Neuronal stem cell (in vitro differentiated cells): ENCODE measurements around the gene BRPF1.

Experiments
- DNase-seq: peaks from one replicate; pipeline ENCODE4 v3.0.0-alpha.2; 2013; ENCODE audit warnings: low spot score
- H2AFZ ChIP-seq: one replicate; pipeline ENCODE4 v1.6.1; 2013; ENCODE audit warnings: mild to moderate bottlenecking, low read length, inconsistent platforms
- H2AK5ac ChIP-seq: 2 replicates; pipeline ENCODE4 v1.6.1; 2013; ENCODE audit warnings: low read depth, mild to moderate bottlenecking, inconsistent platforms, low read length, moderate library complexity, mixed read lengths
- H2BK120ac ChIP-seq: 2 replicates; pipeline ENCODE4 v1.6.1; 2013; ENCODE audit warnings: low read depth, mild to moderate bottlenecking, inconsistent platforms, low read length, moderate library complexity, mixed read lengths
- H2BK12ac ChIP-seq: one replicate; pipeline ENCODE4 v1.6.1; 2013; ENCODE audit warnings: low read length, inconsistent platforms
- H2BK15ac ChIP-seq: 2 replicates; pipeline ENCODE4 v1.6.1; 2013; ENCODE audit warnings: mild to moderate bottlenecking, low read length, inconsistent platforms, mixed read lengths
- H2BK5ac ChIP-seq: one replicate; pipeline ENCODE4 v1.6.1; 2013; ENCODE audit warnings: inconsistent platforms, mild to moderate bottlenecking, low read length, moderate library complexity
- H3K14ac ChIP-seq: one replicate; pipeline ENCODE4 v1.6.1; 2013; ENCODE audit warnings: low read length, inconsistent platforms
- H3K18ac ChIP-seq: 2 replicates; pipeline ENCODE4 v1.6.1; 2013; ENCODE audit warnings: low read length, inconsistent platforms
- H3K23ac ChIP-seq: 2 replicates; pipeline ENCODE4 v1.6.1; 2013; ENCODE audit warnings: low read depth, mild to moderate bottlenecking, mixed read lengths, low read length, inconsistent platforms; ENCODE audit not compliant: poor library complexity
- H3K27ac ChIP-seq: replicated peaks from 3 replicates; pipeline ENCODE4 v1.5.1; 2013; ENCODE audit warnings: low read length, inconsistent platforms
- H3K27me3 ChIP-seq, 3 experiments: 2 replicates each; pipeline ENCODE4 v1.6.1; 2013; ENCODE audit warnings: low read length in 3 of 3, mild to moderate bottlenecking in 2 of 3, inconsistent platforms in 1 of 3, low read depth in 1 of 3, mixed read lengths in 1 of 3, moderate library complexity in 1 of 3; ENCODE audit not compliant: control insufficient read depth in 3 of 3, insufficient read depth in 3 of 3
- H3K36me3 ChIP-seq, 2 donors: replicated peaks in 1 of 2; 2 replicates each; pipeline ENCODE4 v1.6.1; 2013; ENCODE audit warnings: low read length in 2 of 2; ENCODE audit not compliant: control insufficient read depth in 2 of 2, insufficient read depth in 2 of 2
- H3K4ac ChIP-seq: 2 replicates; pipeline ENCODE4 v1.6.1; 2013; ENCODE audit warnings: inconsistent platforms, mild to moderate bottlenecking, low read length, moderate library complexity
- H3K4me1 ChIP-seq, 2 donors: 1 replicate in 1 of 2; 2 replicates in 1 of 2; pipeline ENCODE4 v1.6.1; 2013; ENCODE audit warnings: low read length in 2 of 2, low read depth in 1 of 2; ENCODE audit not compliant: control insufficient read depth in 2 of 2, insufficient read depth in 1 of 2
- H3K4me2 ChIP-seq: one replicate; pipeline ENCODE4 v1.6.1; 2013; ENCODE audit warnings: mild to moderate bottlenecking, low read length, inconsistent platforms; ENCODE audit not compliant: insufficient read depth, poor library complexity, severe bottlenecking
- H3K4me3 ChIP-seq, 2 donors: 2 replicates each; pipeline ENCODE4 v1.5.1; 2013; ENCODE audit warnings: low read length in 2 of 2, mild to moderate bottlenecking in 2 of 2, inconsistent platforms in 1 of 2, moderate library complexity in 1 of 2
- H3K79me1 ChIP-seq: one replicate; pipeline ENCODE4 v1.6.1; 2013; ENCODE audit warnings: low read depth, mild to moderate bottlenecking, inconsistent platforms, low read length, moderate library complexity
- H3K9ac ChIP-seq: one replicate; pipeline ENCODE4 v1.6.1; 2013; ENCODE audit warnings: mild to moderate bottlenecking, low read depth, low read length, inconsistent platforms; ENCODE audit not compliant: poor library complexity
- H3K9me3 ChIP-seq, 2 donors: replicated peaks in 1 of 2; 2 replicates each; pipeline versions ENCODE3 to v1.6.1; 2013; ENCODE audit warnings: low read length in 2 of 2, mild to moderate bottlenecking in 2 of 2, inconsistent platforms in 1 of 2, low read depth in 1 of 2, mixed read lengths in 1 of 2, moderate library complexity in 1 of 2; ENCODE audit not compliant: control insufficient read depth in 2 of 2, insufficient read depth in 1 of 2
- H4K8ac ChIP-seq: one replicate; pipeline ENCODE4 v1.6.1; 2013; ENCODE audit warnings: low read depth, mild to moderate bottlenecking, inconsistent platforms, low read length, moderate library complexity
- H4K91ac ChIP-seq: one replicate; pipeline ENCODE4 v1.6.1; 2013; ENCODE audit warnings: low read length, low read depth, mild to moderate bottlenecking, inconsistent platforms; ENCODE audit not compliant: poor library complexity
- WGBS, 2 donors: extraction: QIAGEN DNeasy Blood & Tissue Kit; methylation state at CpG; one replicate each; pipeline ENCODE4 v1.1.7; 2013; ENCODE audit warnings: missing lambda C conversion rate in 2 of 2, mixed read lengths in 1 of 2; ENCODE audit not compliant: insufficient read length in 2 of 2, insufficient replicate concordance in 1 of 2; ENCODE audit errors: extremely low coverage in 2 of 2; 5-methylcytosine and 5-hydroxymethylcytosine counted together

The BRPF1 gene

DNA sequence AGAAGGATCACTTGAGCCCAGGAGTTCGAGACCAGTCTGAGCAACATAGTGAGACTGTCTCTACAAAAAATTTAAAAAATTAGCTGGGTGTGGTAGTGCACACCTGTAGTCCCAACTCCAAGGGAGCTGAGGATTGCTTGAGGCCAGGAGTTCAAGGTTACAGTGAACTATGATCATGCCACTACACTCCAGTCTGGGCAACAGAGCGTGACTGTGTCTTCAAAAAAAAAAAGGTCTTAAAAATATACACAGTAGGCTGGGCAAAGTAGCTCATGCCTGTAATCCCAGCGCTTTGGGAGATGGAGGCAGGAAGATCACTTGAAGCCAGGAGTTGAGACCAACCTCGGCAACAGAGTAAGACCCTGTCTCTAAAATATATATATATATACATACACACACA lies 49.4 kb downstream of the BRPF1 start:
- no peak overlapping the region for H2AFZ ChIP-seq
- H2BK120ac ChIP-seq, result no peak overlapping the region
- H3K18ac ChIP-seq, result no peak overlapping the region
- no peak overlapping the region for H4K8ac ChIP-seq
- H2BK12ac ChIP-seq, result no peak overlapping the region
- no peaks in the 10 kb centered on the region for H3K4me1 ChIP-seq
- no peak overlapping the region for H3K4me2 ChIP-seq
- no peak overlapping the region for H3K4me3 ChIP-seq
- H2BK15ac ChIP-seq, result no peak overlapping the region
- H2BK5ac ChIP-seq, result no peak overlapping the region
- peaks cover 3% of the 10 kb centered on the region for H3K79me1 ChIP-seq
- H3K27me3 ChIP-seq, result no peaks in the 10 kb centered on the region
- H3K4ac ChIP-seq, result no peak overlapping the region
- H3K23ac ChIP-seq, result no peak overlapping the region
- no peak overlapping the region for H3K9ac ChIP-seq
- WGBS, 2 donors, result no CpG with 5 or more reads among the region's 4 CpGs
- H3K14ac ChIP-seq, result no peak overlapping the region
- no peaks in the 10 kb centered on the region for H3K9me3 ChIP-seq
- H2AK5ac ChIP-seq, result no peak overlapping the region
- H3K36me3 ChIP-seq, result peaks cover 25 to 69% of the 10 kb centered on the region in 2 donors
- no peak for DNase-seq
- no peak overlapping the region for H4K91ac ChIP-seq
- no peak overlapping the region for H3K27ac ChIP-seq

DNA sequence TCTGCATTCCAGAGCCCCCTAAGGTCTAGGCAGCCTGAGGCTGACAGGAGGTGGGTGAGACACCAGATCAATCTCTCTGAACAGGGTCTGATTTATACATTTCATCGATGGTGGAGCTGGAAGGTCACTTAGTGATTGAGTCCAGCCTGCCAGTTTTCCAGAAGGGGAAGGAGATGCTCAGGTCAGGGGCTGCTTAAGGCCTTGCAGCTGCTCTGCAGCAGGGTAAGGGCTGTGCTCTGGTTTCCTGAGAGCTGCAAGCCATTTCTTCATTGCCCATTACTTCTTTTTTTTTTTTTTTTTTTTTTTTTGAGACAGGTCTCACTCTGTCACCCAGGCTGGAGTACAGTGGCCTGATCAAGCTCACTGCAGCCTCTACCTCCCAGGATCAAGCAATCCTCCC lies 50.0 kb downstream of the BRPF1 start:
- no peak overlapping the region for H2BK120ac ChIP-seq
- no peak overlapping the region for H3K27ac ChIP-seq
- H2AK5ac ChIP-seq, result no peak overlapping the region
- H3K9ac ChIP-seq, result no peak overlapping the region
- no peak overlapping the region for H3K23ac ChIP-seq
- H2BK5ac ChIP-seq, result no peak overlapping the region
- H3K4ac ChIP-seq, result no peak overlapping the region
- no CpG with 5 or more reads among the region's 1 CpG for WGBS, 2 donors
- no peak overlapping the region for H2BK15ac ChIP-seq
- no peak overlapping the region for H4K8ac ChIP-seq
- H3K79me1 ChIP-seq, result peaks cover 3% of the 10 kb centered on the region
- H3K4me3 ChIP-seq, result no peak overlapping the region
- H4K91ac ChIP-seq, result no peak overlapping the region
- no peak overlapping the region for H2BK12ac ChIP-seq
- H3K14ac ChIP-seq, result no peak overlapping the region
- H3K4me1 ChIP-seq, result no peaks in the 10 kb centered on the region
- no peak for DNase-seq
- no peaks in the 10 kb centered on the region for H3K27me3 ChIP-seq
- H3K4me2 ChIP-seq, result no peak overlapping the region
- no peak overlapping the region for H3K18ac ChIP-seq
- H3K9me3 ChIP-seq, result no peaks in the 10 kb centered on the region
- peaks cover 30 to 74% of the 10 kb centered on the region in 2 donors for H3K36me3 ChIP-seq
- no peak overlapping the region for H2AFZ ChIP-seq

DNA sequence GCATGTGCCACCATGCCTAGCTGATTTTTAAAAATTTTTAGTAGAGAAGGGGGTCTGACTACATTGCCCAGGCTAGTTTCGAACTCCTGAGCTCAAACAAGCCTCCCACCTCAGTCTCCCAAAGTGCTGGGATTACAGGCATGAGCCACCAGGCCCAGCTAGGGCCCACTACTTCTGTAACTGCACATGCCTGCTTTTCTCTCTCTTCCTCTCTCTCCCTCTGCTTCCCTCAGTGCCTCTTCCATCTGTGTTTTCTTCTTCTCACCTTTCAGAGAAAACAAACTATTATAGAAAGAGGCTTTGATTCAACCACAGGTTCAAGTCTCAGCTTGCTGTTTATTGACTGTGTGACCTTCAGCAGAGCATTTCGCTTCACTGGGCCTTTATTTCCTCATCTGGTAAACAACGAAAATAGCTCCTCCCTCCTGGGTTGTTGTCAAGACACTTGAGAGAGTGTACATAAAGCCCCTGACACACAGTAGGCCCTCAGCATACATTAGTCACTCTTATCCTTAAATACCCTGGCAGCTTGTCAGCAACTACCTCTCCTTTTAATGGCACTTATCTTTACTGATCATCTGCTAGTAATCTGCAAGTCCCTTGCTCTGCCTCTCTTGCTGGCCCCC lies 50.6 kb downstream of the BRPF1 start:
- Histone ChIP-seq H3K4me3 (no peak overlapping the region), H3K27me3 (no peaks in the 10 kb centered on the region), H3K36me3 (peaks cover 33 to 80% of the 10 kb centered on the region in 2 donors), H2BK12ac (no peak overlapping the region), H2AK5ac (no peak overlapping the region), H4K91ac (no peak overlapping the region), H3K9me3 (no peaks in the 10 kb centered on the region), H3K4me2 (no peak overlapping the region), H2AFZ (no peak overlapping the region), H3K23ac (no peak overlapping the region), H2BK15ac (no peak overlapping the region), H3K18ac (no peak overlapping the region), H3K9ac (no peak overlapping the region), H3K4ac (no peak overlapping the region), H2BK5ac (no peak overlapping the region), H3K4me1 (no peaks in the 10 kb centered on the region), H2BK120ac (no peak overlapping the region), H3K79me1 (peaks cover 3% of the 10 kb centered on the region), H3K14ac (no peak overlapping the region), H4K8ac (no peak overlapping the region), H3K27ac (no peak overlapping the region)
- WGBS, 2 donors, result no CpG with 5 or more reads among the region's 3 CpGs
- DNase-seq, result no peak

GRCh38 chr3:9782770-9783169 lies 51.2 kb downstream of the BRPF1 start:
- Histone ChIP-seq H3K4me2 (no peak overlapping the region), H3K27ac (no peak overlapping the region), H3K4me1 (no peaks in the 10 kb centered on the region), H2BK12ac (no peak overlapping the region), H3K4me3 (no peak overlapping the region), H3K36me3 (peaks cover 37 to 87% of the 10 kb centered on the region in 2 donors), H4K8ac (no peak overlapping the region), H2BK120ac (no peak overlapping the region), H3K27me3 (no peaks in the 10 kb centered on the region), H3K4ac (no peak overlapping the region), H3K18ac (no peak overlapping the region), H3K79me1 (peaks cover 3% of the 10 kb centered on the region), H3K14ac (no peak overlapping the region), H2AFZ (no peak overlapping the region), H2AK5ac (no peak overlapping the region), H4K91ac (no peak overlapping the region), H3K9me3 (no peaks in the 10 kb centered on the region), H3K23ac (no peak overlapping the region), H3K9ac (no peak overlapping the region), H2BK5ac (no peak overlapping the region), H2BK15ac (no peak overlapping the region)
- no CpG with 5 or more reads among the region's 3 CpGs for WGBS, 2 donors
- no peak for DNase-seq
